GM12892 (cell line): ENCODE results near the gene PHF19.
A peak's percentile ranks its signal among the peaks of the same experiment; 100 is the strongest.

Experiments used
- POLR2A ChIP-seq: IDR thresholded peaks from 2 replicates; pipeline ENCODE4 v1.6.1; 2011; ENCODE audit warnings: low read depth, low read length, control low read depth
- POLR2AphosphoS5 ChIP-seq: IDR thresholded peaks from 2 replicates; pipeline ENCODE4 v1.6.1; 2011; ENCODE audit warnings: low read depth, low read length, control low read depth
- TAF1 ChIP-seq: IDR thresholded peaks from 2 replicates; pipeline ENCODE4 v1.6.1; 2011; ENCODE audit warnings: low read depth, mild to moderate bottlenecking, control low read depth, low read length, borderline replicate concordance

DNA sequence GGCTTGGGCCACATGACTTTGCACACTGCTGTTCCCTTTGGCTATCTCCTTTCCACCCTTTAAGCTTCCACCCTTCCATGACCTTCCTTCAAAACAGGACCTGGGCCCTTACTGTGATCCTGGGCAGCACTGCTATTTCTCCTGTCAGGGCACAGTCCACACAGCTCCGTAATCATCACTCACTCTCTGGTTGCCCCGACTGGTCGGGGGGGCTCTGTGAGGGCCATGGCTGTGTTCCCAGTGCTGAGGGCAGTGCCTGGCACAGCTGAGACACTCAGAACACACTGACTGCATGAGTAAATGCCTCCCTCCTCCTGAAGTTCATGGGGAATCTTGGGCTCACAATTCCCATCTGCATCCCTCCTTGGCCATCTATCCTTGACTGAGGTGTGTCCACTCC is 37.4 kb upstream of the PHF19 start:
- TF ChIP-seq POLR2A: peak; percentile 33; the same call in 1 of the 2 replicates
- no peak for TF ChIP-seq TAF1
- peak; percentile 26; the same call in 1 of the 2 replicates for TF ChIP-seq POLR2AphosphoS5
